Skeletal muscle tissue (tissue), 4 donors: ENCODE results near the gene KLHL2. TPM values are rescaled to one million over a fixed set of nuclear protein-coding genes. Genes with fewer than 3 reads are reported as not detected.

ENCODE experiments used
- H3K27ac ChIP-seq: one replicate; pipeline ENCODE4 v1.7.0; 2013; ENCODE audit warnings: mild to moderate bottlenecking, low read depth, low read length, inconsistent platforms
- H3K27me3 ChIP-seq, 3 donors: one replicate each; pipeline ENCODE4 v1.7.0; 2013; ENCODE audit warnings: low read length in 3 of 3; ENCODE audit not compliant: control insufficient read depth in 3 of 3, insufficient read depth in 3 of 3
- H3K36me3 ChIP-seq, 3 donors: one replicate each; pipeline ENCODE4 v1.7.0; 2013; ENCODE audit warnings: low read length in 3 of 3; ENCODE audit not compliant: control insufficient read depth in 3 of 3, insufficient read depth in 3 of 3
- H3K4me1 ChIP-seq, 3 donors: one replicate each; pipeline ENCODE4 v1.7.0; 2013; ENCODE audit warnings: low read length in 3 of 3, mild to moderate bottlenecking in 3 of 3; ENCODE audit not compliant: control insufficient read depth in 3 of 3, insufficient read depth in 3 of 3
- H3K4me3 ChIP-seq, 3 donors: one replicate each; pipeline ENCODE4 v1.7.0; 2013; ENCODE audit warnings: low read length in 3 of 3
- H3K9ac ChIP-seq, 3 donors: one replicate each; pipeline ENCODE4 v1.7.0; 2013; ENCODE audit warnings: low read length in 3 of 3, mild to moderate bottlenecking in 3 of 3, moderate library complexity in 2 of 3, low read depth in 1 of 3
- H3K9me3 ChIP-seq, 3 donors: one replicate each; pipeline ENCODE4 v1.7.0; 2013; ENCODE audit warnings: low read length in 3 of 3; ENCODE audit not compliant: control insufficient read depth in 3 of 3
- total RNA-seq: library from RNA; depleted of rRNA; stranded (reverse); fragments of >200 nt; gene quantifications from one replicate; pipeline ENCODE4 v1.2.3, GENCODE V29; 2014
- donor health status: Osteomylitis.

KLHL2 gene
- total RNA-seq, 1 donor from 2014 or later: 5.2 TPM

DNA sequence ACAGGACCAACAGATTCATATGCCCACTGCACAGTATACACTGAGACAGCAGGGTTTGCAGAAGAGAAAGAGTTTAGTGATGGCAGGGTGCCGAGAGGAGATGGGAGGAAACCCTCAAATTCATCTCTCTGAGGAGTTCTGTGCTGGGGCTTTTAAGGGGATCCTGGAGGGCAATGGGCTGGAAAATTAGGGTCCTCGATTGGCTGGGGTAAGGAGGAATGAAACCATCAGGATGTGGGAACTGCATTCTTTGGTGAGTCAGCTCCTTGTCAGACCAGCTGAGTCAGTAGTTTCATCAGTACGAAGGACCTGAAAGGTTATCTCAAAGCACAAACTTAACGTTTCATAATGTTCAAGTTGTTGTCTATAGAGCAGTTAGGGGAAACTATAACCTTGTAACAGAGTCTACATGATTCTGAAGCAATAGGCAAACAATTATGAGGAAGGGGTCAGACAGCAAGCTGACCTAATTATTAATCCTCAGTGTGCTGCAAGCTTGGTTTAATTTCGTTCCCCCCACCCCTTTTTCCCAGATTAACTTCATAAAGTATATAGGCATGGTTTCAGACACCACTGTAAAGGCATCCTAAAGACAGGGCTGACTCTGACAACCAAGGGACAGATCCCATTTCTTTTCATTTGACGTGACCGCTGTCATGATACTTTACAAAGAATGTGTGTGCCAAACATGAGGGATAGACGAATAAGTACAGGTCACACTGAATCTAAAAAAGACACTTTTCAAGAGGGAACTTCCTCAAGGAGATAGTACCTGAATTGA, 118.6 kb downstream of the KLHL2 start:
- Histone ChIP-seq H3K27me3 (no peaks in the 10 kb centered on the region), H3K27ac (no peak overlapping the region), H3K4me3 (peak overlapping the region in 2 of 3 donors; percentile 80 to 99), H3K4me1 (peaks cover 8 to 18% (median 10%) of the 10 kb centered on the region in 3 donors), H3K9me3 (no peaks in the 10 kb centered on the region), H3K9ac (no peak overlapping the region), H3K36me3 (no peaks in the 10 kb centered on the region)

DNA sequence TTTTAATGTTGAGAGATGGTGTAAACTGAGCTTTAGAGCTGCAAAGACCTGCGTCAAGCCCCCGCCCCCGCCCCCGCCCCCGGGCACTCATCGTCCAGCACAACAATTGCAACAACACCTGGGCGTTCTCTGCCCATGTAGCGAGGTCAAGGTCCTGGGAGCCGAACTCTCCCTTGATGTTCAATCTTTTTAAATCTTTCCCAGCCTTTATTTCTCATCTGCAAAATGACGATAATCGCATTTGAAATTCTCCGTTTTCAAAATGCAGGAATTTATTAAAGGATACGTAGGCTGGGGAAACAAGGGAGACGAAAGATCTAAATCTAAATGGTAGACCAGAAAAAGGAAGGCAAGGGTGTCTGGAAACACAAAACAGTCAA, 119.5 kb downstream of the KLHL2 start:
- Histone ChIP-seq H3K4me3 (peak overlapping the region; percentile 80 to 99 (median 89)), H3K27ac (peak overlapping the region; percentile 65), H3K9ac (peak overlapping the region; percentile 45 to 82 (median 69)), H3K9me3 (no peaks in the 10 kb centered on the region), H3K27me3 (no peaks in the 10 kb centered on the region), H3K4me1 (peaks cover 8 to 18% (median 10%) of the 10 kb centered on the region in 3 donors), H3K36me3 (no peaks in the 10 kb centered on the region)

DNA sequence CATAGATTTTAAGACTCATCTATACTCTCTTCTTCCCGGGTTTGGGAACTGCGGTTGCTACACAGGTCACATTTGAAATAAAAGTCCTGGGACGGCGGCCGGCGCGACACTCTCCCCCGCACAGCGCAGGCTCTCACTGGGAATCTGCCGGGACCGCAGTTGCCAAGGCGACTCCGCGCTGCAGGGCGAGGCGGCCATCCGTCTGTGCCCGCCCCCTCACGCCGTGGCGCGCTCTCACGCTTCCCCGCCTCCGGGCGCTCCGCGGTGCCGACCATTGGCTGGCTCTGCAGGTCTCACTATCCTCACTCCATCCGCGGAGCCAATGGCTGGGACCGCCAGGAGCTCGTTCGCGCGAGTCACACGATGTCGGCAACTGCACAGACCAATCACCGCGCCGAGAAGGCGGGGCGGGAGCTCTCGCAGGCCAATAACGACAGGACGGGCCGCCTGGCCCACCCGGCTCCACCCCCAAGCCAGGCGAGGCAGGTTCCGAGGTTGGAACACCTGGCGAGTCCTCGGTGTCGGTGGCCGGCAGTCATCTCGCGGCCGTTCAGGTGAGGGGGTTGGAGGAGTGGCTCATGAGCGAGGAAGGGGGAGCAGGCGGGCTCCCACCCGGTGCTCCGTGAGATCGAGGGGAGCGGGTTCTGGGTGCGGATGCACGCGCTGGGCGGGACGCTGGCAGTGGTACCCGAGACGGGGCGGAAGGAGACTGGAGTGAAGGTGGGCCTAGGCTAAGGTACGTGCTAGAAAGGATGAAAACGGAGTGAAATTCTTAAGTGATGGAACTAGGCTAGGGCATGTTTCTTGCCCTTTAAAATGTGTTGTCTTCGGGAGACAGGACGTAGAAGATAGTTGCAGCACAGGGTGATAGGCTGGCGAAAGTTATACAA, 120.1 kb downstream of the KLHL2 start, which contains the start of gene MSMO1:
TSS of gene MSMO1 (plus strand) at position 459 of the 890 bp plus-strand sequence. CDS start 5,702 bp downstream, outside the sequence.
- no peaks in the 10 kb centered on the region for H3K9me3 ChIP-seq
- no peaks in the 10 kb centered on the region for H3K27me3 ChIP-seq

DNA sequence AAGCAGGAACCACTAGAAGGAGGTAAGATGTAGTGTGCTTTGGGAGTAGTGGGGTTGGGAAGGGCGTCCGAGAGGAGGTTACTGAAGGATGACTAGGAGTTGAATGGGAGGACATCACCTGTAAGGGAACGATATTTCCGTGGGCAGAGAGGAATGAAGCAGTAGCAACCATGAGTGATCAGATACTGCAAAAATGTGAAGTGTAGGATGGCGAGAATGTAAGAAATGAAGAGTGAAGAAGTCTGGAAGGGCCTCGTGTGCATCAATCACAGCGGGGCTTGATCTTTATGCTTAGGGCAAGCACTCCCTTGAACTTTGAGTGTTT, 120.7 kb downstream of the KLHL2 start:
- Histone ChIP-seq H3K9ac (peak overlapping the region; percentile 73 to 80 (median 75)), H3K4me3 (peak overlapping the region; percentile 88 to 99 (median 98)), H3K36me3 (no peaks in the 10 kb centered on the region), H3K27ac (no peak overlapping the region), H3K4me1 (peaks cover 8 to 18% (median 10%) of the 10 kb centered on the region in 3 donors), H3K9me3 (no peaks in the 10 kb centered on the region), H3K27me3 (no peaks in the 10 kb centered on the region)

More for the DNA sequence above, 120.1 kb downstream of the KLHL2 start, which contains the start of gene MSMO1:
- Histone ChIP-seq H3K4me1 (peaks cover 8 to 18% (median 10%) of the 10 kb centered on the region in 3 donors), H3K36me3 (no peaks in the 10 kb centered on the region), H3K4me3 (peak within 1 kb of the TSS; percentile 88 to 99 (median 98)), H3K27ac (peak within 1 kb of the TSS; percentile 65), H3K9ac (peak within 1 kb of the TSS; percentile 73 to 82 (median 75))

DNA sequence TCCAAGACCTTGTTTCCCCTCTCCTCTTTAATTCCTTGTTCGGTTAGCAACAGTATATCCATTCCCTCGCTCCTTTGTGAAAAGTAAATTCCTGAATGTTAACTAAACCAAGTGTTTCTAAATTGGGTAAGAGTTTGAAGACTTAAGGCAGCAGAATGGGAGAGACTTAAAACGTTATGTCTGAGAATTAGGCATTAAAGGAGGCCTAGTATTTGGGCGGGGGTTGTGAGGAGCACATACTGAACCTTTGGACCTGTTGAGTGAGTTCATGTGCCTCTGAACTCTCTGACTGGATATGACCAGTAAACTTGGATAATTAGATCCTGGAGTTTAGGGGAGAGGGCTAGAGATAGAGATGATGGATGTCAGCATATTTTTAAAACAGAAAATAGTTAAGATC, 121.3 kb downstream of the KLHL2 start:
- Histone ChIP-seq H3K9me3 (no peaks in the 10 kb centered on the region), H3K36me3 (no peaks in the 10 kb centered on the region), H3K9ac (no peak overlapping the region), H3K27ac (no peak overlapping the region), H3K27me3 (no peaks in the 10 kb centered on the region), H3K4me1 (peaks cover 8 to 18% (median 10%) of the 10 kb centered on the region in 3 donors), H3K4me3 (no peak overlapping the region)

DNA sequence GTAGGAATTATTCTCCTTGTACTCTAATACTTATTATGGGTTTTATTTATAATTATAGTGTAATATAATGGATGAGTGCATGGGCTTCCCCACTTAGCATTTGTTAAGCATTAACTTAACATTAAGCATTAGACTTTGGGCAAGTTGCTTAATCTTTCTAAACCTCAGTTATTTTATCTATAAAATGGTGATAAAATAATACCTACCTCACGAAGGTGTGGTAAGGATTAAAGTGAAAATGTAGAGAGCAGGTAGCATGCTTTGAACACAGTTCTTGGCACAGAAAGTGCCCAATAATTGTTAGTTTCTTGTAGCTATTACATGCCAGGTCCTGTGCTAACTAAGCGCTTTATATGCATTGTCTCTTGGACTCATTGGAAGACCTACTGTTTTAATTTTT, 122.7 kb downstream of the KLHL2 start:
- Histone ChIP-seq H3K9ac (no peak overlapping the region), H3K36me3 (no peaks in the 10 kb centered on the region), H3K27me3 (no peaks in the 10 kb centered on the region), H3K27ac (no peak overlapping the region), H3K9me3 (no peaks in the 10 kb centered on the region), H3K4me3 (no peak overlapping the region), H3K4me1 (peaks cover 8 to 18% (median 10%) of the 10 kb centered on the region in 3 donors)

DNA sequence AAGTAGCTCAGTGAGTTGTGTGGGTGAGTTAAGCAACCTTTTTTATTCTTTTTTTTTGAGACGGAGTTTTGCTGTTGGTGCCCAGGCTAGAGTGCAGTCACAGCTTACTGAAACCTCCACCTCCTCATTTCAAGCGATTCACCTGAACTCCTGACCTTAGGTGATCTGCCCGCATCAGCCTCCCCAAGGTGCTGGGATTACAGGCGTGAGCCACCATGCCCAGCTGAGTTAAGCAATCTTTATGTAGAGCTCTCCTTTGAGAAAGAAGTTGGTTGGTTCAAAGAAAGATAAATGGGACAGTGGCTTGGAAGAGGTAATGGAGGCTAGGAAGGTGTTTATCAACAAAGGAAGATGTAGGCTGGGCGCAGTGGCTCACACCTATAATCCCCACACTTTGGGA, 123.3 kb downstream of the KLHL2 start:
- no peaks in the 10 kb centered on the region for H3K27me3 ChIP-seq
- peaks cover 8 to 18% (median 10%) of the 10 kb centered on the region in 3 donors for H3K4me1 ChIP-seq
- H3K27ac ChIP-seq: no peak overlapping the region
- no peak overlapping the region for H3K4me3 ChIP-seq
- H3K36me3 ChIP-seq: no peaks in the 10 kb centered on the region
- no peak overlapping the region for H3K9ac ChIP-seq
- no peaks in the 10 kb centered on the region for H3K9me3 ChIP-seq

DNA sequence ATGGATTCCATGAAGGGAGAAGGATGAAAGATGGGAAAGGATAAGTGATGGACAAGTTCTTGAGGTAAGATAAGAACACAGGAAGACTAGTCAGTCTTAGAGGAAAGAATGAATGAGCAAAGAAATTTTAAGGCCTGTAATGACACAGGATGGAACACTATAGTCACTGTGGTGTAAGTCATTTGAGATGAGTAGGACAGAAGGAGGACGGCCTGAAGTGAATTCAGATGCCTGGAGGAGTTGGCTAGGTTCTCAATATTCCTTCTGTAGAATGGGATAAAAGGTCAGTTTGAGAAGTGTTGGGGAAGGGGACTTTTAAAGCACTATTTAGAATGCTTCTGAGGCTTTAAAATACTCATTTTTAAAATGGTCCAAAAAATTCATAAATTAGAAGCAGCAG, 124.0 kb downstream of the KLHL2 start:
- H3K36me3 ChIP-seq: no peaks in the 10 kb centered on the region
- H3K27me3 ChIP-seq: no peaks in the 10 kb centered on the region
- no peaks in the 10 kb centered on the region for H3K9me3 ChIP-seq
- no peak overlapping the region for H3K4me3 ChIP-seq
- H3K27ac ChIP-seq: no peak overlapping the region
- H3K9ac ChIP-seq: no peak overlapping the region
- H3K4me1 ChIP-seq: peaks cover 8 to 14% (median 10%) of the 10 kb centered on the region in 3 donors

DNA sequence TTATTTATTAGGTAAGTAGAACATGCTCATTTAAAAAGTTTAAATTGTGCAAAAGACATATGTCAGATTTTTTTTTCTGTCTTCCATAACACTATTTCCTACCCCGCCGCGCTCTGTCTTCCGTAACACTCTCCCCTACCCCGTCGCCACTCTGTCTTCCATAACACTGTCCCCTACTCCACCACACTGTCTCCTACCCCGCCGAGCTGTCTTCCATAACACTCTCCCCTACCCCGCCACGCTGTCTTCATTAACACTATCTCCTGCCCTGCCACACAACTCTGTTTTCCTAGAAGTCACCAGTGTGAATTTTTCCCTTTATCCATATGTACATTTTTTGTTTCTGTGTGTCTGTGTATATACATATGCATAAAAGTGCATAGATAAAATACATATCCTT, 124.5 kb downstream of the KLHL2 start:
- no peak overlapping the region for H3K9ac ChIP-seq
- peaks cover 8 to 12% (median 10%) of the 10 kb centered on the region in 3 donors for H3K4me1 ChIP-seq
- H3K9me3 ChIP-seq: no peaks in the 10 kb centered on the region
- no peaks in the 10 kb centered on the region for H3K36me3 ChIP-seq
- H3K27me3 ChIP-seq: no peaks in the 10 kb centered on the region
- no peak overlapping the region for H3K27ac ChIP-seq
- no peak overlapping the region for H3K4me3 ChIP-seq

DNA sequence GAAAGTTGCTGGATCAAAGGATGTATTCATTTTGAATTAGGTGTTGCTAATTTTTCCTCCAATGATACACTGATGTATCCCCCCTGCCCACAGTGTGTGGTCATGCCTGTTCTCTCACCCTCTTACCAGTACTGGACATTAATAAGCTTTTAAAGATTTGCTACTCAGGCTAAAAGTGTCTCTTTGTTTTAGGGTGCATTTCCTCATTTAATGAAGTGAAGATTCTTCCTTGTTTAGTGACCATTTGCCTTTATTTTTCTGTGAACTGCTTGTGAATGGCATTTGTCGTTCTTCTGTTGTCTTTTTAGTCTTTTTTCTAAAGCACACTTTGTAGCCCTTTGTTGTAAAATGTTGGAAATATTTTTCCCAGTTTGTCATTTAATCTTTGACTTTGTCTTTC, 125.1 kb downstream of the KLHL2 start:
- Histone ChIP-seq H3K9me3 (no peaks in the 10 kb centered on the region), H3K4me3 (no peak overlapping the region), H3K9ac (no peak overlapping the region), H3K27me3 (no peaks in the 10 kb centered on the region), H3K36me3 (no peaks in the 10 kb centered on the region), H3K4me1 (peaks cover 8 to 12% (median 10%) of the 10 kb centered on the region in 3 donors), H3K27ac (no peak overlapping the region)
